ENCODE data around the gene PLXDC2.

DNA sequence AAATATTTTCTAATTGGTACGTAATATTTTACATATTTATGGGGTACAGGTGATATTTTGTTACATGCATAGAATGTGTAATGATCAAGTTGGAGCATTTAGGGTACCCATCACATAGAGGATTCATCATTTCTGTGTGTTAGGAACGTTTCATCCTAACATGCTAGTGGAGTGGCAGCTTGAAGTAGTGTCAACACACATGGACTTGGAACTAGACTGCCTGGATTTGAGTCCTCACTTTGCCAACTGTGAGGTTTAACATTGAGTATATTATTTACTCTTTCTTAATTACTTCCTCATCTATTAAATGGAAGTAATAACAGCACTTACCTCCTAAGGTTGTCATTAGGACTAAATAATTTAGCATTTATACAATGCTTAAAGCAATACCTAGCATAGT lies 241.9 kb downstream of the PLXDC2 start:
- TF ChIP-seq, protein P1, sequence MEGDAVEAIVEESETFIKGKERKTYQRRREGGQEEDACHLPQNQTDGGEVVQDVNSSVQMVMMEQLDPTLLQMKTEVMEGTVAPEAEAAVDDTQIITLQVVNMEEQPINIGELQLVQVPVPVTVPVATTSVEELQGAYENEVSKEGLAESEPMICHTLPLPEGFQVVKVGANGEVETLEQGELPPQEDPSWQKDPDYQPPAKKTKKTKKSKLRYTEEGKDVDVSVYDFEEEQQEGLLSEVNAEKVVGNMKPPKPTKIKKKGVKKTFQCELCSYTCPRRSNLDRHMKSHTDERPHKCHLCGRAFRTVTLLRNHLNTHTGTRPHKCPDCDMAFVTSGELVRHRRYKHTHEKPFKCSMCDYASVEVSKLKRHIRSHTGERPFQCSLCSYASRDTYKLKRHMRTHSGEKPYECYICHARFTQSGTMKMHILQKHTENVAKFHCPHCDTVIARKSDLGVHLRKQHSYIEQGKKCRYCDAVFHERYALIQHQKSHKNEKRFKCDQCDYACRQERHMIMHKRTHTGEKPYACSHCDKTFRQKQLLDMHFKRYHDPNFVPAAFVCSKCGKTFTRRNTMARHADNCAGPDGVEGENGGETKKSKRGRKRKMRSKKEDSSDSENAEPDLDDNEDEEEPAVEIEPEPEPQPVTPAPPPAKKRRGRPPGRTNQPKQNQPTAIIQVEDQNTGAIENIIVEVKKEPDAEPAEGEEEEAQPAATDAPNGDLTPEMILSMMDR (IDR thresholded peaks at IDR 0.05; ENCODE audit: poor library complexity): no peak
- TF ChIP-seq EZH2phosphoT487 (IDR thresholded peaks at IDR 0.05; ENCODE audit: low read depth, severe bottlenecking, unreplicated experiment): no peak
- TF ChIP-seq EZH2 (IDR thresholded peaks at IDR 0.05; ENCODE audit: borderline replicate concordance): no peak

Measured in hepatocyte (in vitro differentiated cells).